D721Med (cell line): ENCODE data around the gene REPS2.

Experiments
- DNase-seq: peaks from one replicate; pipeline ENCODE4 v3.0.0; 2011; ENCODE audit warnings: low spot score; ENCODE audit not compliant: insufficient read length
- FAIRE-seq: peaks from 2 replicates; lab custom pipeline; 2011; peaks lifted over from hg19 to GRCh38; lab: Jason Lieb, UNC
- CTCF ChIP-seq: IDR thresholded peaks from 2 replicates; pipeline ENCODE4 v1.5.1; 2012; ENCODE audit warnings: mild to moderate bottlenecking, control low read depth; ENCODE audit not compliant: insufficient read depth; ENCODE audit errors: missing control alignments

The REPS2 gene

GRCh38 chrX:17164941-17165340 lies 218.5 kb downstream of the REPS2 start:
- FAIRE-seq (no peak), DNase-seq (no peak)
- no peak for TF ChIP-seq CTCF

- FAIRE-seq = no peak
- no peak for DNase-seq
- TF ChIP-seq CTCF = no peak
Measured at GRCh38 chrX:17167915-17168314, 221.5 kb downstream of the REPS2 start.

GRCh38 chrX:17170973-17171372 lies 224.5 kb downstream of the REPS2 start:
- no peak for TF ChIP-seq CTCF
- DNase-seq = no peak
- no peak for FAIRE-seq

- no peak for DNase-seq
- no peak for FAIRE-seq
- TF ChIP-seq CTCF = no peak
Measured at GRCh38 chrX:17174671-17175070, 228.2 kb downstream of the REPS2 start.

GRCh38 chrX:17182317-17182716 lies 235.9 kb downstream of the REPS2 start:
- DNase-seq (no peak), FAIRE-seq (no peak)
- TF ChIP-seq CTCF = no peak

GRCh38 chrX:17183566-17183965 lies 237.1 kb downstream of the REPS2 start:
- TF ChIP-seq CTCF = no peak
- no peak for DNase-seq
- no peak for FAIRE-seq

- no peak for TF ChIP-seq CTCF
- DNase-seq (no peak), FAIRE-seq (no peak)
Measured at GRCh38 chrX:17185431-17185830, 239.0 kb downstream of the REPS2 start.
